CD4-positive, CD25-positive, alpha-beta regulatory T cell (primary cell): Measurements from ENCODE around the gene INVS. TPM values are rescaled to one million over a fixed set of nuclear protein-coding genes. Genes with fewer than 3 reads are reported as not detected.

Source experiments
- ATAC-seq, 2 donors: fragments of 150-1000 bp; cut with Tn5 transposase; one replicate each; pipeline ENCODE4 v1.10.0; 2021; ENCODE audit warnings: low read depth in 2 of 2, moderate number of reproducible peaks in 2 of 2, moderate library complexity in 1 of 2
- DNase-seq, 3 donors: peaks; one replicate each; pipeline versions ENCODE4 v3.0.0 to v3.0.0-alpha.2; 2012 to 2022; ENCODE audit warnings: mixed read lengths in 1 of 3
- H3K27ac ChIP-seq: one replicate; pipeline ENCODE4 v1.7.0; 2013; ENCODE audit warnings: mild to moderate bottlenecking, low read length; ENCODE audit not compliant: insufficient read depth, poor library complexity, severe bottlenecking
- H3K27me3 ChIP-seq: one replicate; pipeline ENCODE4 v1.7.0; 2013; ENCODE audit warnings: low read length; ENCODE audit not compliant: control insufficient read depth, insufficient read depth
- H3K36me3 ChIP-seq: one replicate; pipeline ENCODE4 v1.7.0; 2013; ENCODE audit warnings: mild to moderate bottlenecking, low read length, moderate library complexity; ENCODE audit not compliant: control insufficient read depth, insufficient read depth
- H3K4me1 ChIP-seq: 2 replicates; pipeline ENCODE4 v1.7.0; 2013; ENCODE audit warnings: mild to moderate bottlenecking, low read length; ENCODE audit not compliant: insufficient read depth, control insufficient read depth, poor library complexity, severe bottlenecking
- H3K4me3 ChIP-seq: one replicate; pipeline ENCODE4 v1.7.0; 2013; ENCODE audit warnings: low read depth, mild to moderate bottlenecking, low read length, moderate library complexity
- H3K9me3 ChIP-seq, 2 experiments: 1 replicate in 1 of 2; 2 replicates in 1 of 2; pipeline ENCODE4 v1.7.0; 2013; ENCODE audit warnings: low read length in 2 of 2, mild to moderate bottlenecking in 1 of 2, moderate library complexity in 1 of 2; ENCODE audit not compliant: control insufficient read depth in 2 of 2
- H3K27ac Mint-ChIP-seq, 3 donors: one replicate each; pipeline ENCODE4 v1.8.0; 2020 to 2022; ENCODE audit warnings: mild to moderate bottlenecking in 3 of 3, mixed read lengths in 3 of 3, moderate library complexity in 2 of 3
- H3K27me3 Mint-ChIP-seq: one replicate; pipeline ENCODE4 v1.8.0; 2022; ENCODE audit warnings: mild to moderate bottlenecking, mixed read lengths
- H3K36me3 Mint-ChIP-seq: one replicate; pipeline ENCODE4 v1.8.0; 2020; ENCODE audit warnings: mixed read lengths
- H3K4me1 Mint-ChIP-seq, 4 donors: one replicate each; pipeline ENCODE4 v1.8.0; 2020 to 2022; ENCODE audit warnings: mixed read lengths in 4 of 4, mild to moderate bottlenecking in 1 of 4
- H3K4me3 Mint-ChIP-seq, 4 donors: one replicate each; pipeline ENCODE4 v1.8.0; 2020 to 2022; ENCODE audit warnings: mild to moderate bottlenecking in 4 of 4, mixed read lengths in 4 of 4, moderate library complexity in 3 of 4
- H3K9me3 Mint-ChIP-seq, 7 donors: one replicate each; pipeline ENCODE4 v1.8.0; 2020 to 2022; ENCODE audit warnings: mixed read lengths in 7 of 7, mild to moderate bottlenecking in 3 of 7, moderate library complexity in 2 of 7
- polyA plus RNA-seq, 4 donors: library from polyadenylated mRNA; unstranded; fragments of 300-500 nt; fragmentation: Illumina TruSeq; gene quantifications; one replicate each; pipeline ENCODE4 v1.2.3, GENCODE V29; 2021
- total RNA-seq: library from RNA; stranded (reverse); gene quantifications from one replicate; pipeline ENCODE4 v1.2.3, GENCODE V29; 2022

Gene INVS
- total and polyA plus RNA-seq, 5 donors from 2014 or later, result 5.7 to 20.5 (median 6.2) TPM

- peaks cover 40 to 70% (median 45%) of the 10 kb centered on the region in 4 donors for H3K4me1 Mint-ChIP-seq
- Histone ChIP-seq H3K36me3 (no peaks in the 10 kb centered on the region), H3K27ac (no peak overlapping the region), H3K4me3 (no peak overlapping the region), H3K27me3 (no peaks in the 10 kb centered on the region), H3K4me1 (peaks cover 39% of the 10 kb centered on the region), H3K9me3 (no peaks in the 10 kb centered on the region)
- H3K9me3 Mint-ChIP-seq, result no peaks in the 10 kb centered on the region
- peaks cover 16% of the 10 kb centered on the region for H3K36me3 Mint-ChIP-seq
- ATAC-seq, result no peak
- H3K4me3 Mint-ChIP-seq, result peak overlapping the region in 3 of 4 donors; percentile 62 to 87 (median 75)
- H3K27ac Mint-ChIP-seq, result peak overlapping the region in 2 of 3 donors; percentile 29 to 37
- H3K27me3 Mint-ChIP-seq, result no peaks in the 10 kb centered on the region
- no peak for DNase-seq
Observed at GRCh38 chr9:100096378-100096916, 2.6 kb upstream of the INVS start.

DNA sequence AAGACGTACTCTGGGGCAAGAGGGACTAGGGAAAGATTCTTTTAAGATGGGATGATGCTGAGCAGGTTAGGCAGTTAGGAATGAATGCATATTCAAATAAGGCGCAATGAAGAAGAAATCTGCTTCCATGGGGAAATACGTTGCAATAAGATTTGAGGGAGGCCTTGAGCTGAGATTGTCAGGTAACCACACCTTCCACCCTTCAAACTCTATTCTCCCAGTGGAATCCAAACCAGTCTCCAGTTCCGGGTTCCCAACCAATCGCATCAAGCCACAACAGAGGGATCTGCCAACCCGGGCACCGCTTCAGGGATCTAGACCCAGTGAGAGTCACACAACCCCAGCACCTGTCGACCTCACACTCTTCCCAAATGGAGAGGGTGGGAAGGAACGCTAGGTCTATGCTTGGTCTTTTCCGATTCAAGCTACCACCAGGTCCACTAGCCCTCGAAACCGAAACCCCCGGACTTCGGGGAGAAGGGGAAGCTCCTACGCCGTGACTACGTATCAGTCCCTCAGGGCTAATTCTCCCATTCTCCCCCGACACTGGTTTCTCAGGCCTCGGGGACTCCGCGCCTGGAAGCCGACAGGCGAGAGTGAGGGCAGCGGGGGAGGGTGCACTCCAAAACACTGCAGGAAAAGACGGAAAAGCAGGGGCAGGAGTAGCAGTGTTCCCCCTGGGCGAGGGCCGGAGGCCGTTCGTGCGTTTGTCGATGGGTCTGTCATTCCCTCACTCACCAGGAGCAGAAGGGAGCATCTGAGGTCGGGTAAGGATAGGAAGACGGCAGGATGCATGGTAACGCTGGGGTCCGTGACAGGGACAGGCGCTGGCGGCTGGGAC lies 777 bp upstream of the INVS start:
- ATAC-seq, result no peak
- Histone ChIP-seq H3K4me3 (peak overlapping the region; percentile 92), H3K4me1 (peaks cover 39% of the 10 kb centered on the region), H3K27ac (peak overlapping the region; percentile 81), H3K36me3 (no peaks in the 10 kb centered on the region), H3K27me3 (no peaks in the 10 kb centered on the region), H3K9me3 (no peaks in the 10 kb centered on the region)
- peaks cover 27 to 54% (median 33%) of the 10 kb centered on the region in 4 donors for H3K4me1 Mint-ChIP-seq
- peak in 2 of 3 donors; percentile 31 to 41 for DNase-seq
- no peaks in the 10 kb centered on the region for H3K9me3 Mint-ChIP-seq
- peak overlapping the region; percentile 99 to 100 (median 99) for H3K4me3 Mint-ChIP-seq
- H3K36me3 Mint-ChIP-seq, result peaks cover 9% of the 10 kb centered on the region
- peak overlapping the region; percentile 96 to 99 (median 99) for H3K27ac Mint-ChIP-seq
- H3K27me3 Mint-ChIP-seq, result no peaks in the 10 kb centered on the region

GRCh38 chr9:100099722-100100042 lies 639 bp downstream of the INVS start:
- peaks cover 3% of the 10 kb centered on the region for H3K36me3 Mint-ChIP-seq

GRCh38 chr9:100100146-100100667 lies 1.2 kb downstream of the INVS start:
- peak overlapping the region; percentile 92 to 99 (median 99) for H3K27ac Mint-ChIP-seq
- Histone ChIP-seq H3K27ac (peak overlapping the region; percentile 81), H3K36me3 (peaks cover 13% of the 10 kb centered on the region), H3K4me3 (peak overlapping the region; percentile 92), H3K4me1 (peaks cover 35% of the 10 kb centered on the region), H3K9me3 (no peaks in the 10 kb centered on the region), H3K27me3 (no peaks in the 10 kb centered on the region)
- no peaks in the 10 kb centered on the region for H3K9me3 Mint-ChIP-seq
- peak overlapping the region; percentile 99 to 100 (median 99) for H3K4me3 Mint-ChIP-seq
- no peak for DNase-seq
- peaks cover under 1% of the 10 kb centered on the region for H3K36me3 Mint-ChIP-seq
- H3K27me3 Mint-ChIP-seq, result no peaks in the 10 kb centered on the region
- peaks cover 19 to 42% (median 23%) of the 10 kb centered on the region in 4 donors for H3K4me1 Mint-ChIP-seq
- no peak for ATAC-seq

More at GRCh38 chr9:100099722-100100042, 639 bp downstream of the INVS start:
- H3K4me3 ChIP-seq, result peak overlapping the region; percentile 92
- Mint-ChIP-seq H3K4me3 (peak overlapping the region; percentile 99 to 100 (median 99)), H3K27me3 (no peaks in the 10 kb centered on the region), H3K27ac (peak overlapping the region; percentile 92 to 99 (median 99)), H3K4me1 (peaks cover 19 to 45% (median 26%) of the 10 kb centered on the region in 4 donors), H3K9me3 (no peaks in the 10 kb centered on the region)
- DNase-seq (no peak), ATAC-seq (no peak)
- no peaks in the 10 kb centered on the region for H3K9me3 ChIP-seq
- peak overlapping the region; percentile 81 for H3K27ac ChIP-seq
- H3K4me1 ChIP-seq, result peaks cover 35% of the 10 kb centered on the region
- H3K36me3 ChIP-seq, result peaks cover 8% of the 10 kb centered on the region
- no peaks in the 10 kb centered on the region for H3K27me3 ChIP-seq

DNA sequence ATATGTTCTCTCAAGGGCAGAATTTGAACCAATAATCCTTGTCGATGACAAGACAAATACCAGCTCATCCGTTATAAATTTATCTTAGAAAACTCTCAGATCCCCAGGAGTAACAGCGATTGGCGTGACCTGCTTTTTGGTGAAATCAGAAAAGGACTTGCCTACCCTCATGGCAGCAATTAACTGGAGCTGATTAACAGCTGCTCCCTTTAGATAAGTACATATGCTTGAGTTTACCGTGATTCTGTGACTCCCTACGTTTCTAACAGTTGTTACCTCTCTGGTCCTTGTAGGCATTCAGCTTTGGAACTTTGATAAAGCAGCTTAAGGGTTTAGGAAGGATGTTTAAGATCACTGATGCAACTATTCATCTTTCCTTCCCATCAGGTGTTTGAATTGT lies 2.6 kb downstream of the INVS start:
- H3K4me1 Mint-ChIP-seq, result peaks cover 7 to 29% (median 11%) of the 10 kb centered on the region in 4 donors

GRCh38 chr9:100104314-100104713 lies 5.3 kb downstream of the INVS start:
- peaks cover 0 to 9% (median 6%) of the 10 kb centered on the region in 4 donors for H3K4me1 Mint-ChIP-seq
- Histone ChIP-seq H3K9me3 (no peaks in the 10 kb centered on the region), H3K27ac (no peak overlapping the region), H3K4me1 (peaks cover 11% of the 10 kb centered on the region), H3K36me3 (peaks cover 40% of the 10 kb centered on the region), H3K27me3 (no peaks in the 10 kb centered on the region), H3K4me3 (no peak overlapping the region)
- peaks cover 6% of the 10 kb centered on the region for H3K36me3 Mint-ChIP-seq
- H3K4me3 Mint-ChIP-seq, result no peak overlapping the region
- no peak for DNase-seq
- H3K27ac Mint-ChIP-seq, result no peak overlapping the region
- no peak for ATAC-seq
- no peaks in the 10 kb centered on the region for H3K9me3 Mint-ChIP-seq
- H3K27me3 Mint-ChIP-seq, result no peaks in the 10 kb centered on the region

More for the DNA sequence above, 2.6 kb downstream of the INVS start:
- Mint-ChIP-seq H3K4me3 (peak overlapping the region in 1 of 4 donors; percentile 19), H3K9me3 (no peaks in the 10 kb centered on the region), H3K27me3 (no peaks in the 10 kb centered on the region), H3K36me3 (no peaks in the 10 kb centered on the region), H3K27ac (no peak overlapping the region)
- Histone ChIP-seq H3K27ac (no peak overlapping the region), H3K4me3 (no peak overlapping the region), H3K9me3 (no peaks in the 10 kb centered on the region), H3K4me1 (peaks cover 29% of the 10 kb centered on the region), H3K27me3 (no peaks in the 10 kb centered on the region), H3K36me3 (peaks cover 27% of the 10 kb centered on the region)
- DNase-seq (no peak), ATAC-seq (no peak)

GRCh38 chr9:100105861-100106260 lies 6.8 kb downstream of the INVS start:
- Histone ChIP-seq H3K4me1 (no peaks in the 10 kb centered on the region), H3K4me3 (no peak overlapping the region), H3K36me3 (peaks cover 43% of the 10 kb centered on the region), H3K27ac (no peak overlapping the region), H3K9me3 (no peaks in the 10 kb centered on the region), H3K27me3 (no peaks in the 10 kb centered on the region)
- peaks cover 0 to under 1% (median 0%) of the 10 kb centered on the region in 4 donors for H3K4me1 Mint-ChIP-seq
- peaks cover 8% of the 10 kb centered on the region for H3K36me3 Mint-ChIP-seq
- no peak for ATAC-seq
- H3K9me3 Mint-ChIP-seq, result no peaks in the 10 kb centered on the region
- H3K27me3 Mint-ChIP-seq, result no peaks in the 10 kb centered on the region
- no peak for DNase-seq
- no peak overlapping the region for H3K27ac Mint-ChIP-seq
- H3K4me3 Mint-ChIP-seq, result no peak overlapping the region
